Right ventricle myocardium superior (tissue), 1 donor: ENCODE results near the gene OR2AP1. TPM values are rescaled to one million over a fixed set of nuclear protein-coding genes. Genes with fewer than 3 reads are reported as not detected.
"Not testable (repeated sequence)": the region's sequence is repeated elsewhere in the genome, so short reads cannot be mapped to it uniquely, and the experiment has no call there.

Experiments
- ATAC-seq: fragments of 200-7000 bp; cut with Tn5 transposase; one replicate; pipeline ENCODE4 v1.9.1; 2020; ENCODE audit warnings: mild to moderate bottlenecking; ENCODE audit not compliant: poor library complexity
- DNase-seq: peaks from one replicate; pipeline ENCODE4 v3.0.0-alpha.2; 2020
- intact Hi-C: fragments of 100-400 bp; cut with DNase I; formaldehyde crosslinking; loops from one replicate; pipeline ENCODE4 v1.11.2; 2022
- long read RNA-seq: library from polyadenylated mRNA; unstranded; transcript quantifications from one replicate; pipeline ENCODE4 v2.0.0, GENCODE V29; 2021
- total RNA-seq: library from RNA; stranded (reverse); fragmentation: NEBNext Ultra II Directional; extraction: Animal tissue kit (Norgen Biotek cat#: 25700); gene quantifications from one replicate; pipeline ENCODE4 v1.2.1, GENCODE V29; 2021
- donor health status: DM: no; HTN: yes; CAD: no; lungs with severe emphysema.

Gene OR2AP1
- not detected for total RNA-seq
- long read RNA-seq: 0 reads

DNA sequence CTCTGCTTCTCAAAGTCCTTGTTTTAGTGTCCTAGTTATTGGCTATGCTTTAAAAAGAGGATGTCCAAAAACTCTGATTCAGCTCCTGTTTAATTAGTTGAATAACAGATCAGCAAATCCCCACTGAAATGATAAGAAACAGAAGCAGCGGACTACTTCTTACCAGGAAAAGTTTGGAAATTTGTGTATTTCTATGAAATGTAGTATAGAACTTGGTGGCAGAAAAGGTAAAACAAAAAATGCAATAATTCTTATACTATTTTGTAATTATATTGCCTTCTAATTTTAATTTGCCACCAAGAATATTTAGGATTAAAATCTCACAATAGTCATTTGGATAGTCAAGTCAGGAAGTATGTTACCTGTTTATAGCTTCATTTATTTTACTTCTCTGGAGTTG is at the start of gene OR2AP1:
TSS of gene OR2AP1 (plus strand) at position 301 of the 400 bp plus-strand sequence. CDS start 1,947 bp downstream, outside the sequence.
- ATAC-seq: no peak
- intact Hi-C loops: no loop called here
- no peak for DNase-seq

DNA sequence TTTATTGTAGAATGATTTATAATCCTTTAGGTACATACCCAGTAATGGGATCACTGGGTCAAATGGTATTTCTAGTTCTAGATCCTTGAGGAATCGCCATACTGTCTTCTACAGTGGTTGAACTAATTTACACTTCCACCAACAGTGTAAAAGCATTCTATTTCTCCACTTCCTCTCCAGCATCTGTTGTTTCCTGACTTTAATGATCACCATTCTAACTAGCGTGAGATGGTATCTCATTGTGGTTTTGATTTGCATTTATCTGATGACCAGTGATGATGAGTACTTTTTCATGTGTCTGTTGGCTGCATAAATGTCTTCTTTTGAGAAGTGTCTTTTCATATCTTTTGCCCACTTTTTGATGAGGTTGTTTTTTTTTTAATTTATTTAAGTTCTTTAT is 24.0 kb upstream of the OR2AP1 start:
- ATAC-seq, intact Hi-C loops, DNase-seq: not testable (repeated sequence)

DNA sequence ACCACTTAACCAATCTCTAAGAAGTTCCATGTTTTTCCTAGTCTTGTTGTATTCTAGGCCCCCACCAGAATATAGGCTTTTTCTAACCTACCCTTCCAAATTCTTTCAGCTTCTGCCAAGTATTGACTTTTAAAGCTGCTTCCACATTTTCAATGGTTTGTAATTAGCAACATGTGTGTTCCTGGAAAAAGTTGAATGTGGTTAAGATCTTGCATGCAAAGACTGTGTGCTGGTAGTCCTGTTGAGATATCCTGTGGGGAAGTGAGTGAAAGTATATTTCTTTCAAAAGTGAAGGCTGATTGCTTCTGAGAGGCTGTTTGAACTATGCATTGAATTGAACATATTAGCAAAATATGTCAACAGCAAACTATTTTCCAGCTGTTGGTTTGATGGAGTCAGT is 23.5 kb upstream of the OR2AP1 start:
- DNase-seq (no peak), ATAC-seq (no peak)
- intact Hi-C loops: no loop called here

DNA sequence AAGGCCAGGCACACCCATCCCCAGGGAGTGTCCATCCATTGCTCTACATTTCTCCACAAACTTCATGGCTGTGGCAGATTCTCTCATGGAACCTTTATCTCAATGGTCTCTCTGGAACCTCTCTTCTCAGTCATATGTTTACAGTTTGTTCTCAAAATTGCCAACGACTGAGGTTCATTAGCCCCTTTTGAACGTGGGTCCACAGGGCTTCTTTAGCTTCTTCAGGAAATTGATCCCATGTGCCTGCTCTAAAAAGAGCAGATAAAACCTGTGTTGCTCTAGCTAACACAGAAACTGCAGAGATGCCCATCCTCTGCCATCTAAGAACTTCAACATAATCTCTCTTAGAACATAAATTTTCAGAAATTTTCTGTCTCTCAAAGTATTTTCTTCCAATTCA is 23.0 kb upstream of the OR2AP1 start, which contains the start of gene OR6C4:
TSS of gene OR6C4 (plus strand) at position 301 of the 400 bp plus-strand sequence. CDS start 1,625 bp downstream, outside the sequence.
- no peak for DNase-seq
- intact Hi-C loops: no loop called here
- no peak for ATAC-seq

DNA sequence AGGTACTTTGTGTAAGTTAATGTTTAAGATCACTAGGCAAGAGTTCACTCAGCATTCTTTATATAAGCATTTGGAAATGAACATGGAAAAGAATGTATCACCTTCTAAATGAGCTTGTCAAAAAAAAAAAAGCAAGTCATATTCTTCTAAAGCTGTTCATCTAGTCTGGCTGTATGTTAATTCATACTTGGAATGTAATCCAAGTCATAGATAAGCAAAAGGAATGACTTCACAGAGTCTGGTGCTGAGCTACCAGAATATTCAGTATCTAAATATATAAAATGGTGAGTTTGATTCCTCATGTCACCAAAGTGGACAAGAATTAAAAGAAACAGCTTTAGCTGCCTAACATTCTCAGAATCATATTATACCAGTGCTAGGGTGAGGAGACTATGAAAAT is 18.0 kb upstream of the OR2AP1 start:
- DNase-seq (no peak), ATAC-seq (no peak)
- intact Hi-C loops: no loop called here

DNA sequence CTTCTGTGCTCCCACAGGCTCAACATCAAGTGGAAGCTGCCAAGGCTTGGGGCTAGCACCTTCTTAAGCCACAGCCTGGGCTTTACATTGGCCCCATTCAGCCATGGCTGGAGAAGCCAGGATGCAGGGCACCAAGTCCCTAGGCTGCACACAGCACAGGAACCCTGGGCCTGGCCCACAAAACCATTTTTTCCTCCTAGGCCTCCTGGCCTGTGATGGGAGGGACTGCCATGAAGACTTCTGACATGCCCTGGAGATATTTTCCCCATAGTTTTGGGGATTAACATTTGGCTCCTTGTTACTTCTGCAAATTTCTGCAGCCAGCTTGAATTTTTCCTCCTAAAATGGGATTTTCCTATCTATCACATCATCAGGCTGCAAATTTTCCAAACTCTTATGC is 2.2 kb upstream of the OR2AP1 start:
- DNase-seq, intact Hi-C loops, ATAC-seq: not testable (repeated sequence)

DNA sequence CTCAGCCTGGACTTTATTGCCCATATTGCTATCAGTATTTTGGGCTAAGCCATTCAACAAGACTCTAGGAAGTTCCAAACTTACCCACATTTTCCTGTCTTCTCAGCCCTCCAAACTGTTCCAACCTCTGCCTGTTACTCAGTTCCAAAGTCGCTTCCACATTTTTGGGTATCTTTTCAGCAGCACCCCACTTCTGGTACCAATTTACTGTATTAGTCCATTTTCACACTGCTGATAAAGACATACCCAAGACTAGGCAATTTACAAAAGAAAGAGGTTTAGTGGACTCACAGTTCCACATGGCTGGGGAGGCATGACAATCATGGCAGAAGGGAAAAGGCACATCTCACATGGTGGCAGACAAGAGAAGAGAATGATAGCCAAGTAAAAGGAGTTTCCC is 1.6 kb upstream of the OR2AP1 start:
- ATAC-seq, intact Hi-C loops, DNase-seq: not testable (repeated sequence)

DNA sequence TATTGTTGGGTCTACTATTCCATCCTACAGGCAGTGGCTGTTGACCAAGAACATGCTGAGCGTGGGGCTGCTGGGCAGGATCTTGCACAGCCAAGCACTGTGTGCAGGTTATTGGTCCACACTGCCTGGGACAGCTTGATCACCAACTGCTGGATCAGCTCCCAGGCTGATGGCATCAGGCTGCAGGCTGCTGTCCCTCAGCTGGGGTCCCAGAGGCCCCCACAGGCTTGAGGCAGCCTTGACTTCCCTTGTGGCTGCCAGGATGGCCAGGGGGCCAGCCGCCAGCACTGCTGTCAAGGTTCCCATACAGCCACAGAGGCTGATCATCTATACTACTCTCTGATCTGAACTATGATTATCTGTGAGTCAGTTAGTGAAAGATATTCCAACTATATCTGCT is 9.8 kb downstream of the OR2AP1 start:
- no peak for ATAC-seq
- no peak for DNase-seq

DNA sequence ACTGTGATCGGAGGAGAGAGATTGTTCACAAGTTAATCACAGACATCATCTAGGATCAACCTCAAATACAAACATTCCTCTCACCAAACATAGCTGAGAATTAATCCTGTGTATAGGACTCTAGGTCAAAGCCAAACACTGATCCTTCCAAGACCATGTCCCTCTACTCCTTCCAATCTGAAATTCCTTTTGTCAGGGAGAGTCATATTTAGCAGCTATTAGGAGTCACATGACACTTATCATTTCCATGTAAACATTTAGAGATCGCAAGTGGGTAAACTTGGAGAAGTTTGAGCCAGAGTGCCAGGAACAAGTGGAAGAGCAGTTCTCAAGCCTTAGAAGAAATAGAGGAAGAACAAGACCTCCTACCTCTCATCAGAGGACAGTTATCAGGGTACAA is 13.5 kb downstream of the OR2AP1 start:
- DNase-seq (no peak), ATAC-seq (no peak)
- intact Hi-C loops: no loop called here

More for the DNA sequence above, 9.8 kb downstream of the OR2AP1 start:
- intact Hi-C loops: no loop called here

DNA sequence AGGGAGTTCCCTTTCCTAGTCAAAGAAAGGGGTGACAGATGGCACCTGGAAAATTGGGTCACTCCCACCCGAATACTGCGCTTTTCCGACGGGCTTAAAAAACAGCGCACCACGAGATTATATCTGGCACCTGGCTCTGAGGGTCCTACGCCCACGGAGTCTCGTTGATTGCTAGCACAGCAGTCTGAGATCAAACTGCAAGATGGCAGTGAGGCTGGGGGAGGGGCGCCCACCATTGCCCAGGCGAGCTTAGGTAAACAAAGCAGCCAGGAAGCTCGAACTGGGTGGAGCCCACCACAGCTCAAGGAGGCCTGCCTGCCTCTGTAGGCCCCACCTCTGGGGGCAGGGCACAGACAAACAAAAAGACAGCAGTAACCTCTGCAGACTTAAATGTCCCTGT is 17.9 kb downstream of the OR2AP1 start:
- not testable (repeated sequence) for ATAC-seq

DNA sequence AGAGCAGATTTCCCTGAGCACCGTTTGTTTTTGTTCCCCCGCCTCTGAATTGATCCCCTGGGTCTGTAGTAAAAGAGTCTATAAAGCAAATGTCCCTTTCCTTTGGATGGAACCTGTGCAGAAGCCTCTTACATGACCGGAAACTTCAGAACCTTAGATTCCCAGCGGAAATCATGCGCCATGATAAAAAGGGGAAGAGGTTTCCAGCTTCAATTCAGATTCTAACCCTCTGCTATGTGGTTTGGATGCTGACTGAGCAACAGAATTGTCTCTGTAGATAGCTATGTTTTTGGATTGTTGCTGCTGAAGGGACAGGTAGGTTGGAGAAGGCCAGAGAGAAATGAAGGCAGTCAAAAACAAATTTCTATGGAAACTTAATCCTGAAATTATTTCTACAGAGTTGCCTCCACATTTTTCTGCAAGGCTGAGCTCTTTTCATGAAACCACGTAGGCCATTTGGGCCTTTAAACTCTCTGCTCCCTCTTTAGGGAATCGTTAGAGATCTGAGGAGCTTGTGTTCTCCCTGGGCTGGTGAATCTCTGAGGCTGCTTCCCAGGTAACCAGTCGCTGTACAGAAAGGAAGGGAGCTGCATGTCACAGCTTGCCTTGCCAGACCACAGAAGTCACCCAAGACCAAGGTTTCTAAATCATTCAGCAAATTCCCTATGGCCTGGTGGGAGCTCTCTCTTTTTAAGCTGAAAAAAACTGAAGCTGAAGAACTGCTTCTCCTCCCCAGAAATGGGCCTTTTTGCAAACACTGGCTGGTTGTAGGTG is 35.7 kb downstream of the OR2AP1 start:
- ATAC-seq: no peak
- no peak for DNase-seq
- intact Hi-C loops: no loop called here

More for the DNA sequence above, 17.9 kb downstream of the OR2AP1 start:
- DNase-seq, intact Hi-C loops: not testable (repeated sequence)

DNA sequence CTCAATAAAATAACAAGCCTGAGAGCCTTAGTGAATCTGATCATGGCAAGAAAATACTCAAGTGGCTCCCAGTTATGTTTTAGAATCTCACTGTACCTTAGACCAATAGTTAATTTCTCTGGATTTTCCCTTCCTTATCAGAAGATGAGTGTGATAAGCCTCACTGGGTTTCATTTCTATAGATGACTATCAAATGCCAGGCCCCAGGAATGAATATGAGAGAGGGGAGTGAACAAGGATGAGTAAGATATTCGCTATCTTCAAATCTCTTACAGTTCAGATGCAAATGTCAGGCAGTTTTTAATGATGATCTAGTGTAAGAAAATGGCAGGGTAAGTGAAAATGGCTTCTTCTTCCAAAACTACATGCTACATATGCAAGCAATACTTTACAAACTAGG is 38.3 kb downstream of the OR2AP1 start:
- intact Hi-C loops: no loop called here
- DNase-seq (no peak), ATAC-seq (no peak)

DNA sequence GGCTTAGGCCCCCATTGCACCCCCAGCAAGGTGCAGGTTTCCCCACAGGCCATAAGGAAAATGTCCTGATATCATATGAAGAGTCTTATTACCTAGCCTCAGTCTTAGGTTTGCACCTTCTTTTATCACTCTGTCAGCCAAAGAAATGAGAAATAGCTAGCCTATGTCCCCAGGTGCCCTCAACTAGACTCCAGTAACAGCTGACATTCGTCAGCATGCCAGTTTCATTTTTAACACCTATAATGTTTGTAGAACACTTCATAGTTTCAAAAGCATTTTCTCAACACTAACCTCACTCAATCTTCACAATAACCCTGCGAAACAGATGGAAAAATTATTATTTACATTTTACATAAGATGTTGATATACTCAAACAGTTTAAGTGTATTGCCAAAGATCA is 40.4 kb downstream of the OR2AP1 start:
- ATAC-seq: no peak
- intact Hi-C loops: no loop called here
- no peak for DNase-seq

DNA sequence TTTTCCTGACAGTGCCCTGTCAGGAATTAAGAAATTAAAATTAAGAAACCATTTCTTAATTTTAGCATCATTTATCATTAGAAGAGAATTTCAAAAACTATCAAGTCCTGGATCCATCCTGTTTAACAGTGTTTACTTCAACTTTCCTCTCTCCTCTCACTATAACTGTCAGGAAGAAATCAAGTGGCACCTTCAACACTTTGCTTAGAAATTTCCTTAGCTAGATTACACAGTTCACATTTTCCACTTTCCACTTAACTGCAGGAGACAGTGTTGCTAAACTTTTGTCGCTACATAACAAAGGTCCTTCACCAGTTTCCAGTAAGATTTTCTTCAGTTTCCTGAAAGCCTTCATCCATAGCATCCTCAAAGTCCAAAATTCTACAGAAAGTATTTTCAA is 42.5 kb downstream of the OR2AP1 start:
- no peak for ATAC-seq
- no peak for DNase-seq
- intact Hi-C loops: loop anchor here (5.0 kb wide), 1 partner anchor 427 kb away; no protein-coding TSS in a partner anchor

DNA sequence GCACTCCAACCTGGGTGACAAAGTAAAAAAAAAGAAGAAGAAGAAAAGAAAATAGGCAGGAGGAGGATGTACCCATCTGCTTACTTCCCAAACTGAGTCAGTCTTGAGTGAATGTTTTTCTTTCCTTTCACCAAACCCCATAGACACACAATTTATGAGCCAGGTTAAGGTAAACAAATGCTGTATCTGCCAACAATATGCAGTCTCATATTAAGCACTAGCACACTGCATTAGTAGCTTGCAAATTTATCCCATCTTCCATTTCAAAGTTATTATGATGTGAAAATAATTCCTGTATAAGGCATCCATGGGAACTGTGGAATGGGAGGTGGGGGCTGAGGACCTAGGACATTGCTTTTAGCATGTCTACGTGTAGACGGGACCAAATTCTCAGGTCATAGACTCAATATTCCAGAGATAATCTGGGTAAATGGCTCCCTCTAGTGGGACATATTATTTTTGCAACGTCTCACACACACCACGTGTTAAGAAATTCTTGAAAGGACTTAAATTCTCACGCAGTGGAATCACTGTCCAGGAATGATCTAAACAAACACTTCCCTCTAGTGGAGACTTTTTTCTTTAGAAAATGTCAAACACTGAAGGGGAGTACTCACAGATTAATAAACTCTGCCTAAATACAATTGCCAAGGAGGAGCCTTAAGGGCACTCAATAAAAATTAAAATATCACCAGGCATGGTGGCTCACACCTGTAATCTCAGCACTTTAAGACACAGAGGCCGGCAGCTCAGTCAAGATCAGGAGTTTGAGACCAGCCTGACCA is 47.3 kb downstream of the OR2AP1 start:
- DNase-seq (no peak), ATAC-seq (peak; percentile 95)
- intact Hi-C loops: loop anchor here (5.0 kb wide), 1 partner anchor 432 kb away; no protein-coding TSS in a partner anchor

DNA sequence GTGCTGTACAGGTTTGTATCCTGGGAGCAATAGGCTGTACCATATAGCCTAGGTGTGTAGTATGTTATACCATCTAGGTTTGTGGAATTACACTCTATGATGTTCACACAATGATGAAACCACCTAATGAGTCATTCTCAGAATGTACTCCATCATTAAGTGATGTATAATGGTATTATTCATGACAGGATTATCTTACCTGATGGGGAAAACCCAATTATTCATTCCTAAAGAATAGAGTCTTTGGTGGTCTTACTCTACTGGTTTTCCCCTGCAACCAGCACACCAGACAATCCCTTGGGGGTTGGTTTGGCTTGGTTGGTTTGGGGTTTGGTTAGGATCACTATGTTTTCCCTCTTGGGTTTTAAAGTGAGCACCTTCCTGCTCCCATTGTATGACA is 51.8 kb downstream of the OR2AP1 start:
- no peak for DNase-seq
- no peak for ATAC-seq
- intact Hi-C loops: no loop called here
